Measurements from ENCODE around the gene BTBD9.

GRCh38 chr6:38350220-38350619, 289.5 kb downstream of the BTBD9 start:
- TF ChIP-seq EZH2 (IDR thresholded peaks at IDR 0.05; ENCODE audit: insufficient read depth, poor library complexity, severe bottlenecking) (no peak), EZH2phosphoT487 (IDR thresholded peaks at IDR 0.05; ENCODE audit: insufficient read depth, low read depth) (no peak)

All from GM23248 (cell line).